HFFc6 (cell line): Measurements from ENCODE around the gene USP35. TPM values are rescaled to one million over a fixed set of nuclear protein-coding genes. Genes with fewer than 3 reads are reported as not detected.

Experiments used
- DNase-seq: peaks from one replicate; pipeline ENCODE4 v3.0.0-alpha.2; 2018
- H3K27ac Mint-ChIP-seq: 2 replicates; pipeline ENCODE4 v1.8.0; 2020; ENCODE audit warnings: mild to moderate bottlenecking, mixed read lengths
- H3K27me3 Mint-ChIP-seq: 2 replicates; pipeline ENCODE4 v1.8.0; 2021; ENCODE audit warnings: mild to moderate bottlenecking, moderate library complexity, mixed read lengths; ENCODE audit not compliant: insufficient read depth
- H3K36me3 Mint-ChIP-seq: 2 replicates; pipeline ENCODE4 v1.8.0; 2021; ENCODE audit warnings: low read depth, mixed read lengths
- H3K4me1 Mint-ChIP-seq: 2 replicates; pipeline ENCODE4 v1.8.0; 2020; ENCODE audit warnings: low read depth, mixed read lengths
- H3K4me3 Mint-ChIP-seq: 2 replicates; pipeline ENCODE4 v1.8.0; 2020; ENCODE audit warnings: mild to moderate bottlenecking, moderate library complexity, mixed read lengths
- H3K9me3 Mint-ChIP-seq: 2 replicates; pipeline ENCODE4 v1.8.0; 2020; ENCODE audit warnings: mild to moderate bottlenecking, mixed read lengths
- total RNA-seq, 6 experiments: library from RNA; stranded (reverse); fragmentation: NEBNext Ultra II Directional; extraction: Animal tissue kit (Norgen Biotek cat#: 25700); gene quantifications; 2 replicates in 1 of 6; 3 replicates in 5 of 6; pipeline ENCODE4 v1.2.3, GENCODE V29; 2021
- TF ChIP-seq, protein P1 (sequence below): fragments of 200-600 bp; sonication (generic); IDR thresholded peaks from 2 replicates; pipeline ENCODE4 v1.5.0; 2021; ENCODE audit warnings: antibody characterized with exemption, mild to moderate bottlenecking

Gene USP35
- total RNA-seq, 6 experiments from 2014 or later, result 8.5 to 10.6 (median 9.0) TPM

GRCh38 chr11:78203184-78203583 is 14.5 kb downstream of the USP35 start:
- DNase-seq, result no peak
- Mint-ChIP-seq H3K27me3 (no peaks in the 10 kb centered on the region; the same call in 1 of the 2 replicates), H3K4me3 (no peak overlapping the region), H3K9me3 (no peaks in the 10 kb centered on the region), H3K4me1 (peaks cover 6% of the 10 kb centered on the region), H3K27ac (no peak overlapping the region), H3K36me3 (peaks cover 15% of the 10 kb centered on the region)
- TF ChIP-seq, protein P1, sequence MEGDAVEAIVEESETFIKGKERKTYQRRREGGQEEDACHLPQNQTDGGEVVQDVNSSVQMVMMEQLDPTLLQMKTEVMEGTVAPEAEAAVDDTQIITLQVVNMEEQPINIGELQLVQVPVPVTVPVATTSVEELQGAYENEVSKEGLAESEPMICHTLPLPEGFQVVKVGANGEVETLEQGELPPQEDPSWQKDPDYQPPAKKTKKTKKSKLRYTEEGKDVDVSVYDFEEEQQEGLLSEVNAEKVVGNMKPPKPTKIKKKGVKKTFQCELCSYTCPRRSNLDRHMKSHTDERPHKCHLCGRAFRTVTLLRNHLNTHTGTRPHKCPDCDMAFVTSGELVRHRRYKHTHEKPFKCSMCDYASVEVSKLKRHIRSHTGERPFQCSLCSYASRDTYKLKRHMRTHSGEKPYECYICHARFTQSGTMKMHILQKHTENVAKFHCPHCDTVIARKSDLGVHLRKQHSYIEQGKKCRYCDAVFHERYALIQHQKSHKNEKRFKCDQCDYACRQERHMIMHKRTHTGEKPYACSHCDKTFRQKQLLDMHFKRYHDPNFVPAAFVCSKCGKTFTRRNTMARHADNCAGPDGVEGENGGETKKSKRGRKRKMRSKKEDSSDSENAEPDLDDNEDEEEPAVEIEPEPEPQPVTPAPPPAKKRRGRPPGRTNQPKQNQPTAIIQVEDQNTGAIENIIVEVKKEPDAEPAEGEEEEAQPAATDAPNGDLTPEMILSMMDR, result no peak

GRCh38 chr11:78205256-78205655 is 16.5 kb downstream of the USP35 start:
- no peak for DNase-seq
- TF ChIP-seq, protein P1, result no peak
- Mint-ChIP-seq H3K4me3 (no peak overlapping the region), H3K4me1 (peaks cover 10% of the 10 kb centered on the region), H3K27ac (no peak overlapping the region), H3K9me3 (no peaks in the 10 kb centered on the region), H3K36me3 (peaks cover 18% of the 10 kb centered on the region; the same call in 1 of the 2 replicates), H3K27me3 (peaks cover 2% of the 10 kb centered on the region; the same call in 1 of the 2 replicates)

GRCh38 chr11:78205691-78206090 is 17.0 kb downstream of the USP35 start:
- H3K9me3 Mint-ChIP-seq, result no peaks in the 10 kb centered on the region
- H3K4me3 Mint-ChIP-seq, result no peak overlapping the region
- no peak for DNase-seq
- peaks cover 10% of the 10 kb centered on the region for H3K4me1 Mint-ChIP-seq
- no peak overlapping the region for H3K27ac Mint-ChIP-seq
- H3K36me3 Mint-ChIP-seq, result peaks cover 22% of the 10 kb centered on the region; the same call in 1 of the 2 replicates
- TF ChIP-seq, protein P1, result no peak
- peaks cover 2% of the 10 kb centered on the region; the same call in 1 of the 2 replicates for H3K27me3 Mint-ChIP-seq

- peaks cover 27% of the 10 kb centered on the region for H3K36me3 Mint-ChIP-seq
- TF ChIP-seq, protein P1, result no peak
Measured at GRCh38 chr11:78207532-78208256, 19.0 kb downstream of the USP35 start.

GRCh38 chr11:78208257-78209165 is 19.8 kb downstream of the USP35 start:
- peaks cover 27% of the 10 kb centered on the region for H3K36me3 Mint-ChIP-seq
- H3K27ac Mint-ChIP-seq, result no peak overlapping the region
- no peak overlapping the region for H3K4me3 Mint-ChIP-seq
- 0 out of 2 replicates have a peak, but pooled peaks cover 2% of the 10 kb centered on the region for H3K27me3 Mint-ChIP-seq
- peaks cover 24% of the 10 kb centered on the region for H3K4me1 Mint-ChIP-seq
- DNase-seq, result peak; percentile 9
- H3K9me3 Mint-ChIP-seq, result no peaks in the 10 kb centered on the region
- TF ChIP-seq, protein P1, result no peak

More at GRCh38 chr11:78207532-78208256, 19.0 kb downstream of the USP35 start:
- no peak overlapping the region for H3K27ac Mint-ChIP-seq
- H3K9me3 Mint-ChIP-seq, result no peaks in the 10 kb centered on the region
- H3K4me1 Mint-ChIP-seq, result peaks cover 21% of the 10 kb centered on the region
- H3K4me3 Mint-ChIP-seq, result no peak overlapping the region
- no peak for DNase-seq
- 0 out of 2 replicates have a peak, but pooled peaks cover 2% of the 10 kb centered on the region for H3K27me3 Mint-ChIP-seq
